RKO (cell line): Measurements from ENCODE around the gene FNDC5.
A peak's percentile ranks its signal among the peaks of the same experiment; 100 is the strongest.

Experiments
- DNase-seq: peaks from one replicate; pipeline ENCODE4 v3.0.0-alpha.2; 2016; ENCODE audit warnings: low spot score

Gene FNDC5

GRCh38 chr1:32864375-32865019, 6.2 kb downstream of the FNDC5 start:
- no peak for DNase-seq

DNA sequence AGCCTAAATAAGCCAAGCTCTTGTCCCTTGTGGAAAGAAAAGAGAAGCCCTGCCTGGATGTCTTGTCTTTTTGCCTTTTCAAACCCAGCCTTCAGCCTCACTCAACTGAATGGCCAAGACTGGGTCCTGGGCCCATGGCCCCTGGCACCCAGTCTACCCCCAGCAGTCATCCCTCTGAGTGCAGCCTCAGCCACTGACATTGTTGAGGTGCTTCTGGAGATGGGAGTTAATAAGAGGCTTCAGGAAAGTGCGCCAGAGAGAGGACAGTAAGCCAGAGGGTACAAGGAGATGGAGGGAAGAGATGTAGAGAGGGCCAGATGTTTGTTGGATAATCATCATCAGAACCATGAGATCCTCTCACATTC, 6.8 kb downstream of the FNDC5 start:
- no peak for DNase-seq

DNA sequence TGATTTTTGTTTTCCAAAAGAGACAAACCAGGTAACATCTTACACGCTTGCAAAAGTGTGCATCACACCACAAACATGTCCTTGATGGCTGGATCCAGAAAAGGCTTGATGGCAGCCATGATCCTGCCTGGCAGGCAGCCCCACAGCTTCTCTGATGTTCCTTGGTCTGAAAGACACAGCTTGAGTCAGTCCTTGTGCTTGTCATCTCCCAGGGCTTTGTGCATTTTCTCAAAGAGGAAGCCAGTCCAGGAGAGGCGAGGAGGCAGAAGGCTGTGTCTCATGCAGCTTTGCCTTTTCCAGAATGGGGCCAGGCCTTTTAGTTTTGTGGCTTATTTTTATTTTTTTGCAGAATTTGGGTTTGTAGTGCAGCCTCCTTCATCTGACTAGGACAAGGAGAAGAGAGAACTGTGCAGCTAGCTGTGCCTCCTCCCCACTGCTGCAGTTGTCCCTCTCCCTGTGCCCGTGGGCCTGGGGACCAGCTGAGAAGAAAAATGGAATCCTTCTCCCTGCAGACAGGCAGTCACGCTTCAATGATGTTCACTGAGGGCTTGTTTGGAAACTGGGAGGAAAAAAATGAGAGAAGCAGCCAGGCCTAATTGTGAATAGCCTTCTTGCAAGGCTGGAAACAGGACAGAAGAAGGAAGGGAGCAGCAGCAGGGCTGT, 7.4 kb downstream of the FNDC5 start:
- no peak for DNase-seq

- DNase-seq = no peak
These were observed 8.6 kb downstream of the FNDC5 start for GRCh38 chr1:32861904-32862695.

GRCh38 chr1:32860566-32860965, 10.1 kb downstream of the FNDC5 start:
- no peak for DNase-seq

GRCh38 chr1:32859915-32860314, 10.8 kb downstream of the FNDC5 start:
- no peak for DNase-seq

DNA sequence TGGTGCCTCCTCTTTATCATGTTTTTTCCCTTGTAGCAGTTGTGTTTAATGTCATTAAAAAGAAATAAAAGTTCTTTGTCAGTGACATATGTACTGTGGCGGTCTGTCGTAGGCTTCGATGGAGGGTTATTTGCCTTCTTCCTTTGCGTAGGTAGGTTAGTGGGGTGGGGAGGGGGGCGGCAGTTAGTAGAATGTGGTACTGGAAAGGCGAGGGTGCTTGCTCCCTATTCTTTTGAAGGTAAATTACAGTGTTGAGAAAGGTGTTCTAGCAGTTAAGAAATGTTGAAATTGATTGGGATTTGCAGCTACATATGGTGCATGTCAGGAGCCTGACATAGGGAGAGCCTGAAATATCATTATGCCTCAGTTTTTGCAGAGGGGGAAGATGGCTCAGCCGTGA, 11.9 kb downstream of the FNDC5 start:
- DNase-seq = no peak

DNA sequence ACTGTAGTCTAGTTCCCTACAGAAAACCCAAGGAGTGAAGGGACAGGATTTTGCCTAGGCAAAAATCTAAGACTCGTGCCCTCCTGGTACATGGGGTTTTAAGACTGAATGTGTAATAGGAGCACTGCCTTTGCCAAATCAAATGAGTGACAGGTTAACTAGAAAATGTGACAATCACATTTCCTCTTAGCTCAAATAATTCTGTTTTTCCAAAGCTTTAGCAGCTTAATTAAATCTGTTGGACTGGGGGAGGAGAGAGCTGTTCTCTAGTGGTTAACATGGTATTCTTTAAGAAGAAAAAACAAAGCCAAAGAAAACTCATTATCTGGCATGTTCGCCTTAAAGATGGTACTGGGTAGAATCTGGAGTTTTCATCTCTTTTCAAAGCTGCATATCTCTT, 12.6 kb downstream of the FNDC5 start:
- no peak for DNase-seq

DNA sequence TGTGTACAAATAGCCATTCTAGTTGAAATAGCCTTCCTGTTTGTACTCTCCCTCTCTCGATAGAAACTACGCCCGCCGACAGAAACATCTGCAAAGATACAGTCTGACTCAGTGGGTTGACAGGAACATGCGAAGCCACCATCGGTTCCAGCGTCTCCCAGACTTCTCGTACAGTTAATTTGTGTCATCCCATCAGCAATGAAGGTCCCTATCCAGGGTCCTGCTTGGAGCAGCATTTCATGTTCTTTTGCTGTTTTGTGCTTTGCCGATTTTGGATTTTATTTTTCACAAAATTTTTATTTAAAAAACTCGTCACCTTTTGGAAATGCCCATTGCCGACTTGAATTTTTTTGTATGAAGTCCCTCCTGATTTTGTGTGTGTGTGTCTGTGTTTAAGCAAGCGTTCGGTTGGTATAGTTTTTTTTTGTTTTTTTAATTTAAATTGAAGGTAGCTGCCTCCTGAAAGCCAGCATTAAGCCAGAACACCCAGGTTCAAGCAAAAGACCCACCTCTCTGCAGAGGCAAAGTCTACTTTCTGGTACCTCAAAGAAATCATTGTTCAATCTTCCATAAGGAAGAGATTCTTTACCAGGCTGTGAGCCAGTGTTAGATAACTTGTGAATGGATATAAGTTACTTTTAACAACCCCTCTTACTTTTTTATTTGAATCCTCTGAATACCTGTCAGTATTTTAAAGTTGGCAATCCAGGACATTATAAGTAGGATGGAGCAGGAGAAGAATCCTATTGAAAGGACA, 14.7 kb downstream of the FNDC5 start:
- no peak for DNase-seq

GRCh38 chr1:32848354-32849063, 22.2 kb downstream of the FNDC5 start:
- DNase-seq = no peak

DNA sequence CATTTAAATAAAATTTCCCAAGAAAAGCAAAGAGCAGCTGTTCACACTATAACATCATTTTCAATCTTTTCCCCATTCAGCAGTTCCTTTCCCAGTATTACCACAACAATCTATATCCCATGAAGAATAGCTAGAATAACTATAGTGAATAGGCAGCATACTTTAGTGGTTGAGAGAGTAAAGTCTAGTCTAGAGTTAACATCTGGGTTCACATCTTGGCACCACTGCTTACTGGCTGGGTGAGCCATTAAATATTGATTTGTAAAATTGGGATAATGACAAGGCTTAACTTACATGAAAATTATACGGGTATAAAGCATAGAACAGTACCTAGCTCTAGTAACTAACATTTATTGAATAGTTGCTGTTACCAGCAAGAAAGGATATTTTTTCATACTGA, 38.8 kb downstream of the FNDC5 start:
- DNase-seq = no peak

DNA sequence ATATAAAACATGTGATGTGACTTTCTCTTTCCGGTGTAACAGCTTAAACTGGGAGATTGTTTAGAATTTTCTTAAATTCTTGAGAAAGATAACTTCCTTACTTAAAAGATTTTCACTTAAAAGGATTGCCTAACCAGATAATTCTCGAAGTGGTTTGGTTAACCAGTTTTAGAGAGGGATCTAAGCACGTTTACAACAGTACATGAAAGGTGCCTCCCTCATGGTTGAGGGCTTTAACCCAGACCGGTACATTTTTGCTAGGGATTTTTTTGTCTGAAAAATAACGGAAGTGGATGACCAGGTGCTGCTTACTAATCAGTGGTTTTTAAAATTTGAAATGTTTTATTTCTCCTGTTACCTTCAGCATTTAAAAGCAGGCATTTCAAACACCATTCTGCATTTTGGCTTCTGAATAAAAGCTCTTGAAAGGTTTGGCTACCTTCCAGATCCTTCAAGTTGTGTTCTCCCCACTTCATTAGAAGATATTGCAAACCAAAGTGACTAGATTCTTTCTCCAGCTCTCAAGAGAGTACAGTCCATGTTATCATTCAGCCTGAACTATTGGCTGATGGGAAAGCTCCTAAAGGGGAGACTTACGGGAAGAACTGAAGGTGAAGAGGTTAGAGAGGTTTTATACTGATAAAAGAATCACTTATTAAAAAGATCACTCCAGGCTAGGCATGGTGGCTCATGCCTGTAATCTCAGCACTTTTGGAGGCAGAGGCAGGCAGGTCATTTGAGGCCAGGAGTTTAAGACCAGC, 40.4 kb downstream of the FNDC5 start:
- DNase-seq = no peak

- DNase-seq = peak; percentile 46
These were observed 42.4 kb downstream of the FNDC5 start for GRCh38 chr1:32828341-32828740.

GRCh38 chr1:32825181-32825580, 45.5 kb downstream of the FNDC5 start:
- DNase-seq = no peak

GRCh38 chr1:32818804-32819541, 51.7 kb downstream of the FNDC5 start:
- no peak for DNase-seq

- DNase-seq = peak; percentile 70
These were observed 52.6 kb downstream of the FNDC5 start for GRCh38 chr1:32817815-32818786.

GRCh38 chr1:32817159-32817814, 53.4 kb downstream of the FNDC5 start, which contains the start of the genes S100PBP and YARS1:
Gene S100PBP, plus strand, starts transcription at chr1:32817653. Its CDS starts 8,447 bp downstream, at chr1:32826100.
Gene YARS1, minus strand, starts transcription at chr1:32817358. Its CDS starts 114 bp downstream, at chr1:32817244.
- DNase-seq = peak; percentile 97

GRCh38 chr1:32816676-32817158, 54.0 kb downstream of the FNDC5 start:
- peak; percentile 56 for DNase-seq
